Measurements from ENCODE around the gene DDX6. TPM values are rescaled to one million over a fixed set of nuclear protein-coding genes. Genes with fewer than 3 reads are reported as not detected.

DDX6 gene
- total and polyA plus RNA-seq, 2 of the 8 experiments (the other 6 are each of a cell fraction or from before 2014, with no cell fraction given): 29.8 to 181 TPM

GRCh38 chr11:118714816-118715215 lies 76.1 kb downstream of the DDX6 start:
- H4K8ac ChIP-seq (ENCODE audit: extremely low read depth, insufficient read depth, low read length): no peak overlapping the region
- peak overlapping the region; percentile 98 for H2BK5ac ChIP-seq (ENCODE audit: low read depth, low read length)
- H2AK5ac ChIP-seq (ENCODE audit: low read depth, low read length): peak overlapping the region; percentile 55; the same call in 1 of the 2 replicates
- peak overlapping the region in 1 of 2 experiments; percentile 32; a peak in 1 of 4 replicates for H3K4me2 ChIP-seq (ENCODE audit: insufficient read depth in 1 of 2, low read depth in 2 of 2, low read length in 2 of 2)
- TF ChIP-seq RFX5 (IDR thresholded peaks at IDR 0.05; ENCODE audit: borderline replicate concordance, low read depth, low read length) (no peak), KDM1A (IDR thresholded peaks at IDR 0.05; ENCODE audit: borderline replicate concordance, low read length) (no peak), EP300 (IDR thresholded peaks at IDR 0.05; ENCODE audit: borderline replicate concordance in 1 of 2, low read depth in 2 of 2, low read length in 2 of 2) (no peak), CBX5 (IDR thresholded peaks at IDR 0.05; ENCODE audit: low read depth, low read length) (no peak)
- no peak overlapping the region for H3K4me3 ChIP-seq (ENCODE audit: extremely low read depth in 1 of 4, insufficient read depth in 2 of 4, low read depth in 3 of 4, low read length in 4 of 4)
- peak overlapping the region; percentile 95 for H4K91ac ChIP-seq (replicated peaks; ENCODE audit: insufficient read length, low read length)
- H3K4ac ChIP-seq (replicated peaks; ENCODE audit: insufficient read length, low read depth, low read length): no peak overlapping the region
- H3K79me2 ChIP-seq (ENCODE audit: control insufficient read depth in 1 of 2, insufficient read depth in 2 of 2, low read length in 2 of 2): peaks cover 0 to 14% of the 10 kb centered on the region in 2 experiments; a peak in 2 of 4 replicates
- no peaks in the 10 kb centered on the region for H3K23me2 ChIP-seq (ENCODE audit: low read depth, low read length)
- H3K79me1 ChIP-seq (ENCODE audit: low read depth, low read length): no peaks in the 10 kb centered on the region
- H3K9ac ChIP-seq (replicated peaks in 1 of 4; ENCODE audit: extremely low read depth in 1 of 4, low read depth in 3 of 4, low read length in 3 of 4): no peak overlapping the region
- H2AFZ ChIP-seq (ENCODE audit: low read length): no peak overlapping the region
- peak overlapping the region; percentile 73 for H4K5ac ChIP-seq (ENCODE audit: insufficient read length, low read depth, low read length)
- peak overlapping the region; percentile 43 for H3K56ac ChIP-seq (replicated peaks; ENCODE audit: insufficient read length, low read depth, low read length)
- no peaks in the 10 kb centered on the region for H3K9me3 ChIP-seq (ENCODE audit: insufficient read depth in 2 of 2, low read depth in 1 of 2, low read length in 1 of 2)
- no peak for DNase-seq (ENCODE audit: low read depth in 1 of 2, low spot score in 2 of 2)
- H3K18ac ChIP-seq (ENCODE audit: extremely low read depth, low read length): peak overlapping the region; percentile 80
- H2BK120ac ChIP-seq (replicated peaks; ENCODE audit: low read depth, low read length): peak overlapping the region; percentile 99
- H2BK12ac ChIP-seq (ENCODE audit: low read depth, low read length): peak overlapping the region; percentile 98
- ChIA-PET CTCF (ENCODE audit: partially characterized antibody) (interaction anchor here (0.7 to 1.9 kb wide), 5 partner anchors 18 to 242 kb away, joined by 4 to 9 read pairs (median 6); no protein-coding TSS in a partner anchor), POLR2A (ENCODE audit: partially characterized antibody) (interaction anchor here (0.6 to 4.1 kb wide), 9 partner anchors 11 to 106 kb away, joined by 3 to 46 read pairs (median 14); partner anchors contain the start of gene DDX6)
- no peak overlapping the region for H3K14ac ChIP-seq (ENCODE audit: insufficient read length)
- H3K27me3 ChIP-seq (replicated peaks in 1 of 4; ENCODE audit: control insufficient read depth in 3 of 4, extremely low read depth in 1 of 4, insufficient read depth in 3 of 4, low read length in 3 of 4): no peaks in the 10 kb centered on the region
- H2BK20ac ChIP-seq (ENCODE audit: low read length): peak overlapping the region; percentile 83; the same call in 1 of the 2 replicates
- H4K20me1 ChIP-seq (replicated peaks in 1 of 2; ENCODE audit: control insufficient read depth in 1 of 2, insufficient read depth in 2 of 2, low read length in 2 of 2): no peaks in the 10 kb centered on the region
- H3K4me1 ChIP-seq (replicated peaks in 1 of 4; ENCODE audit: control insufficient read depth in 3 of 4, insufficient read depth in 4 of 4, low read length in 3 of 4): peaks cover 4 to 15% (median 8%) of the 10 kb centered on the region in 4 experiments
- H3K27ac ChIP-seq (ENCODE audit: low read depth, low read length): peak overlapping the region; percentile 95
- H2BK15ac ChIP-seq (ENCODE audit: low read length): no peak overlapping the region
- no peak for FAIRE-seq
- no peak overlapping the region for H3K23ac ChIP-seq (ENCODE audit: insufficient read length)
- H3K36me3 ChIP-seq (ENCODE audit: control insufficient read depth in 2 of 4, insufficient read depth in 4 of 4, low read length in 3 of 4): peaks cover 0 to 8% (median 0%) of the 10 kb centered on the region in 4 experiments; a peak in 1 of 8 replicates
